ENCODE measurements around the gene ACSL1. TPM values are rescaled to one million over a fixed set of nuclear protein-coding genes. Genes with fewer than 3 reads are reported as not detected.

Gene ACSL1
- total RNA-seq, 1 experiment from 2014 or later, result 12.5 TPM

DNA sequence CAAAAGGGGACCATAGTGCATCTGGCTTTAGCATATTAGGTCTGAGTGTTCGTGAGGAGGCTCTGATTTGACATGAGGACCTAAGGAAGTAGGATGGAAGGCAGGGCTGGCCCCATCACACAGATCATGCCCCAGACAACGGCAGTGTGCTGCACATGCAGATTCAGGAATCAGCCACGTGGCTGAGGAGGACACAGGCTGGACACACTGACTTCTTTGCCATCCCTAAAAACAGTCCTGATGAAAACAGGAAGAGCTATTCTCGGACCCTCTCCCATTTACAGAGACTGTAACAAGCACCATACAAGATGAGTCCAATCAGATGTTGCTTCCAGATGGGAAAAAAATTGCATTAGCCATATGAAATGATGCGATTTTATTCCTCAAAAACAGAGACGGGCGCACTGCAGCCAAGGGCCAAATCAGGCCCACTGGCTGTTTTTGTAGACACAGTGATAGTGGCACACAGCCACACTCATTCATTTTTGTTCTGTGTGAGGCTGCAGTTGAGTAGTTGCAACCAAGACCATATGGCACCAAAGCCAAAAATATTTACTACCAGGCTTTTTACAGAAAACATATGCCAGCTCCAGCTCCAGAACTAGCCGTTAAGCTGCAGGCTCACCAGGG is 41.0 kb downstream of the ACSL1 start:
- Histone ChIP-seq H3K9ac (ENCODE audit: low read length) (no peak overlapping the region), H3K4me2 (ENCODE audit: low read length) (no peak overlapping the region)
- CTCF ChIA-PET, result no interaction called here

DNA sequence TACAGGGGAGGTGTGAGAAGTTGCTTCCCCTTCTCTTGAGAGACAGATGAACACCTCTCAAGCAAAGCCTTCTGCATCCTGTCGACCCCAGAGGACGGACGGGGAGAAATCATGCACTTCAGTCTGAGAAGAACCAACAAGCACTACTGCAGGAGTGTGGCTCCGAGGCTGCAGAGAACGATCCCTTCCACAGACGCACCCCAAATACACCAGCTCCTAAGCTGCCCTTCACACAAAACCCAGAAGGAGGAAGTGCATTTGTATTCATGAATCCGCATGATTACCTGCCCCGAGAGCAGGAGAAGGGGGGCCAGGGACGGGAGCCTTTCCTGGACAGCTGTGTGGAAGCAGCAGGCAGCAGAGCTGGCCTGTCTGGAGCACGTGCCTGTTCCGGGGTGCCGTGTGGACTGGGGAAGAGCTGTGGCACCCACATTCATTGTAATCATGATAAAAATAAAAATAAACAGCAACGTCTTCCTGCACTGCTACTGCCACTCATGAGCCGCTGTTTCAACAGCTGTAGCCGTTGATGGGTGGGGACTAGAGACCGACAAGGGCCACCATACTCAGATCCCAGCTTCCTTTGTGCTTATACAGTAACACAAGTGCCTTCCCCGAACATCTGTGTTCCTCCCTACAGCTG is 42.9 kb downstream of the ACSL1 start:
- Histone ChIP-seq H2AFZ (ENCODE audit: low read depth, low read length, poor library complexity, severe bottlenecking) (no peak overlapping the region), H3K4me2 (ENCODE audit: low read length) (no peak overlapping the region), H3K9me3 (ENCODE audit: control insufficient read depth in 1 of 2, insufficient read depth in 1 of 2, low read depth in 1 of 2, low read length in 2 of 2) (no peaks in the 10 kb centered on the region), H3K27me3 (ENCODE audit: insufficient read depth, low read length) (no peaks in the 10 kb centered on the region), H4K20me1 (ENCODE audit: insufficient read depth) (no peaks in the 10 kb centered on the region), H3K27ac (ENCODE audit: low read depth, low read length) (no peak overlapping the region), H3K4me1 (ENCODE audit: control insufficient read depth in 1 of 2, insufficient read depth in 2 of 2, low read length in 2 of 2) (no peaks in the 10 kb centered on the region), H3K36me3 (ENCODE audit: control insufficient read depth in 1 of 2, insufficient read depth in 2 of 2, low read length in 2 of 2) (no peaks in the 10 kb centered on the region), H3K9ac (ENCODE audit: low read length) (no peak overlapping the region), H3K4me3 (replicated peaks in 1 of 2; ENCODE audit: low read depth in 1 of 2, low read length in 2 of 2) (no peak overlapping the region), H3K9me2 (ENCODE audit: insufficient read depth) (no peaks in the 10 kb centered on the region), H3K79me2 (ENCODE audit: insufficient read depth, low read length) (no peaks in the 10 kb centered on the region)
- ATAC-seq, result no peak
- DNase-seq (ENCODE audit: low read depth, low spot score), result no peak
- POLR2A ChIA-PET, result no interaction called here
- CTCF ChIA-PET, result no interaction called here
- no peak for TF ChIP-seq CEBPB (IDR thresholded peaks at IDR 0.05; ENCODE audit: low read depth)
- TF ChIP-seq, protein P1, sequence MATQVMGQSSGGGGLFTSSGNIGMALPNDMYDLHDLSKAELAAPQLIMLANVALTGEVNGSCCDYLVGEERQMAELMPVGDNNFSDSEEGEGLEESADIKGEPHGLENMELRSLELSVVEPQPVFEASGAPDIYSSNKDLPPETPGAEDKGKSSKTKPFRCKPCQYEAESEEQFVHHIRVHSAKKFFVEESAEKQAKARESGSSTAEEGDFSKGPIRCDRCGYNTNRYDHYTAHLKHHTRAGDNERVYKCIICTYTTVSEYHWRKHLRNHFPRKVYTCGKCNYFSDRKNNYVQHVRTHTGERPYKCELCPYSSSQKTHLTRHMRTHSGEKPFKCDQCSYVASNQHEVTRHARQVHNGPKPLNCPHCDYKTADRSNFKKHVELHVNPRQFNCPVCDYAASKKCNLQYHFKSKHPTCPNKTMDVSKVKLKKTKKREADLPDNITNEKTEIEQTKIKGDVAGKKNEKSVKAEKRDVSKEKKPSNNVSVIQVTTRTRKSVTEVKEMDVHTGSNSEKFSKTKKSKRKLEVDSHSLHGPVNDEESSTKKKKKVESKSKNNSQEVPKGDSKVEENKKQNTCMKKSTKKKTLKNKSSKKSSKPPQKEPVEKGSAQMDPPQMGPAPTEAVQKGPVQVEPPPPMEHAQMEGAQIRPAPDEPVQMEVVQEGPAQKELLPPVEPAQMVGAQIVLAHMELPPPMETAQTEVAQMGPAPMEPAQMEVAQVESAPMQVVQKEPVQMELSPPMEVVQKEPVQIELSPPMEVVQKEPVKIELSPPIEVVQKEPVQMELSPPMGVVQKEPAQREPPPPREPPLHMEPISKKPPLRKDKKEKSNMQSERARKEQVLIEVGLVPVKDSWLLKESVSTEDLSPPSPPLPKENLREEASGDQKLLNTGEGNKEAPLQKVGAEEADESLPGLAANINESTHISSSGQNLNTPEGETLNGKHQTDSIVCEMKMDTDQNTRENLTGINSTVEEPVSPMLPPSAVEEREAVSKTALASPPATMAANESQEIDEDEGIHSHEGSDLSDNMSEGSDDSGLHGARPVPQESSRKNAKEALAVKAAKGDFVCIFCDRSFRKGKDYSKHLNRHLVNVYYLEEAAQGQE (IDR thresholded peaks at IDR 0.05; ENCODE audit: low read depth), result no peak
- no peak for TF ChIP-seq CBX3 (IDR thresholded peaks at IDR 0.05; ENCODE audit: low read depth)
- TF ChIP-seq EZH2 (IDR thresholded peaks at IDR 0.05), result no peak
- no peak for TF ChIP-seq YY1 (IDR thresholded peaks at IDR 0.05; ENCODE audit: extremely low read depth, insufficient replicate concordance, low read depth, low read length)
- TF ChIP-seq, protein P2, sequence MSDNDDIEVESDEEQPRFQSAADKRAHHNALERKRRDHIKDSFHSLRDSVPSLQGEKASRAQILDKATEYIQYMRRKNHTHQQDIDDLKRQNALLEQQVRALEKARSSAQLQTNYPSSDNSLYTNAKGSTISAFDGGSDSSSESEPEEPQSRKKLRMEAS (IDR thresholded peaks at IDR 0.05), result no peak
- TF ChIP-seq SP1 (IDR thresholded peaks at IDR 0.05; ENCODE audit: low read depth), result no peak
- no peak for TF ChIP-seq POLR2A (IDR thresholded peaks at IDR 0.05; ENCODE audit: borderline replicate concordance, extremely low read depth, insufficient read depth, insufficient read length)
- TF ChIP-seq SIN3A (IDR thresholded peaks at IDR 0.05; ENCODE audit: low read depth), result no peak
- TF ChIP-seq SRF (IDR thresholded peaks at IDR 0.05; ENCODE audit: low read depth), result no peak
- TF ChIP-seq, protein P3, sequence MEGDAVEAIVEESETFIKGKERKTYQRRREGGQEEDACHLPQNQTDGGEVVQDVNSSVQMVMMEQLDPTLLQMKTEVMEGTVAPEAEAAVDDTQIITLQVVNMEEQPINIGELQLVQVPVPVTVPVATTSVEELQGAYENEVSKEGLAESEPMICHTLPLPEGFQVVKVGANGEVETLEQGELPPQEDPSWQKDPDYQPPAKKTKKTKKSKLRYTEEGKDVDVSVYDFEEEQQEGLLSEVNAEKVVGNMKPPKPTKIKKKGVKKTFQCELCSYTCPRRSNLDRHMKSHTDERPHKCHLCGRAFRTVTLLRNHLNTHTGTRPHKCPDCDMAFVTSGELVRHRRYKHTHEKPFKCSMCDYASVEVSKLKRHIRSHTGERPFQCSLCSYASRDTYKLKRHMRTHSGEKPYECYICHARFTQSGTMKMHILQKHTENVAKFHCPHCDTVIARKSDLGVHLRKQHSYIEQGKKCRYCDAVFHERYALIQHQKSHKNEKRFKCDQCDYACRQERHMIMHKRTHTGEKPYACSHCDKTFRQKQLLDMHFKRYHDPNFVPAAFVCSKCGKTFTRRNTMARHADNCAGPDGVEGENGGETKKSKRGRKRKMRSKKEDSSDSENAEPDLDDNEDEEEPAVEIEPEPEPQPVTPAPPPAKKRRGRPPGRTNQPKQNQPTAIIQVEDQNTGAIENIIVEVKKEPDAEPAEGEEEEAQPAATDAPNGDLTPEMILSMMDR (IDR thresholded peaks at IDR 0.05 in 2 of 3, conservative IDR thresholded peaks at IDR 0.05 in 1 of 3; ENCODE audit: borderline replicate concordance in 1 of 3, insufficient read depth in 1 of 3, low read depth in 2 of 3, low read length in 2 of 3), result no peak
- TF ChIP-seq ELF1 (IDR thresholded peaks at IDR 0.05; ENCODE audit: borderline replicate concordance, low read depth), result no peak
- no peak for TF ChIP-seq ZFX (IDR thresholded peaks at IDR 0.05)
- TF ChIP-seq FOSL1 (IDR thresholded peaks at IDR 0.05; ENCODE audit: low read depth), result no peak
- no peak for TF ChIP-seq JUND (IDR thresholded peaks at IDR 0.05)
- RAD21 ChIA-PET (ENCODE audit: low non-redundant PET in 1 of 2, low total read pairs in 2 of 2, uncharacterized antibody in 2 of 2, unreplicated experiment in 2 of 2), result no interaction called here
- BruUV-seq (replicated peaks), result no TSS peak
- intact Hi-C loops (cut with micrococcal nuclease), result no loop called here

More for the DNA sequence above, 41.0 kb downstream of the ACSL1 start:
- Histone ChIP-seq H3K79me2 (ENCODE audit: insufficient read depth, low read length) (no peaks in the 10 kb centered on the region), H3K9me3 (ENCODE audit: control insufficient read depth in 1 of 2, insufficient read depth in 1 of 2, low read depth in 1 of 2, low read length in 2 of 2) (no peaks in the 10 kb centered on the region), H3K9me2 (ENCODE audit: insufficient read depth) (no peaks in the 10 kb centered on the region), H2AFZ (ENCODE audit: low read depth, low read length, poor library complexity, severe bottlenecking) (no peak overlapping the region), H3K4me3 (replicated peaks in 1 of 2; ENCODE audit: low read depth in 1 of 2, low read length in 2 of 2) (no peak overlapping the region), H3K27ac (ENCODE audit: low read depth, low read length) (no peak overlapping the region), H3K4me1 (ENCODE audit: control insufficient read depth in 1 of 2, insufficient read depth in 2 of 2, low read length in 2 of 2) (no peaks in the 10 kb centered on the region), H3K27me3 (ENCODE audit: insufficient read depth, low read length) (no peaks in the 10 kb centered on the region), H3K36me3 (ENCODE audit: control insufficient read depth in 1 of 2, insufficient read depth in 2 of 2, low read length in 2 of 2) (no peaks in the 10 kb centered on the region), H4K20me1 (ENCODE audit: insufficient read depth) (no peaks in the 10 kb centered on the region)
- no TSS peak for BruUV-seq (replicated peaks)
- intact Hi-C loops (cut with micrococcal nuclease), result no loop called here
- DNase-seq (ENCODE audit: low read depth, low spot score) (no peak), ATAC-seq (no peak)
- RAD21 ChIA-PET (ENCODE audit: low non-redundant PET in 1 of 2, low total read pairs in 2 of 2, uncharacterized antibody in 2 of 2, unreplicated experiment in 2 of 2), result interaction anchor here in 1 of 2 experiments (0.7 kb wide), 1 partner anchor 22 kb away, joined by 6 read pairs; no protein-coding TSS in a partner anchor
- TF ChIP-seq EZH2phosphoT487 (IDR thresholded peaks at IDR 0.05; ENCODE audit: borderline replicate concordance) (no peak), RAD21 (IDR thresholded peaks at IDR 0.05; ENCODE audit: low read depth) (no peak), SP1 (IDR thresholded peaks at IDR 0.05; ENCODE audit: low read depth) (no peak)
- POLR2A ChIA-PET, result no interaction called here
